ENCODE results near the gene GOT2.
"Not testable (repeated sequence)": the region's sequence is repeated elsewhere in the genome, so short reads cannot be mapped to it uniquely, and the experiment has no call there.

GOT2 gene

GRCh38 chr16:58733671-58734458 is at the start of gene GOT2:
TSS of gene GOT2 (minus strand) at chr16:58734316. CDS start at chr16:58734228, 88 bp downstream.
- no peak for DNase-seq (ENCODE audit: low read depth, low spot score)
- peak within 1 kb of the TSS; percentile 76 for H3K9ac ChIP-seq (ENCODE audit: insufficient read length)
- peak within 1 kb of the TSS; percentile 82 for H3K4me3 ChIP-seq
- H3K27ac ChIP-seq = no peak within 1 kb of the TSS
- H3K9me3 ChIP-seq (ENCODE audit: low read depth, low read length) = no peaks in the 10 kb centered on the region
- TF ChIP-seq POLR2AphosphoS5 (IDR thresholded peaks at IDR 0.05; ENCODE audit: borderline replicate concordance, low read depth, low read length) (peak; percentile 67; the same call in 1 of the 2 replicates), EZH2 (IDR thresholded peaks at IDR 0.05) (no peak), FOXP2 (optimal IDR thresholded peaks at IDR 0.05; ENCODE audit: control extremely low read depth, extremely low read length, insufficient read depth) (no peak)
- no peaks in the 10 kb centered on the region for H3K36me3 ChIP-seq (ENCODE audit: insufficient read depth, low read length)

- DNase-seq (ENCODE audit: low read depth, low spot score); H3K27ac ChIP-seq; H3K36me3 ChIP-seq (ENCODE audit: insufficient read depth, low read length); H3K4me3 ChIP-seq; H3K9ac ChIP-seq (ENCODE audit: insufficient read length); H3K9me3 ChIP-seq (ENCODE audit: low read depth, low read length): not testable (repeated sequence)
Observed at GRCh38 chr16:58779291-58779690, 45.2 kb upstream of the GOT2 start.

GRCh38 chr16:58773870-58774269 is 39.8 kb upstream of the GOT2 start:
- Histone ChIP-seq H3K36me3 (ENCODE audit: insufficient read depth, low read length) (no peaks in the 10 kb centered on the region), H3K9ac (ENCODE audit: insufficient read length) (no peak overlapping the region), H3K27ac (no peak overlapping the region), H3K4me3 (no peak overlapping the region), H3K9me3 (ENCODE audit: low read depth, low read length) (no peaks in the 10 kb centered on the region)
- DNase-seq (ENCODE audit: low read depth, low spot score) = no peak
- TF ChIP-seq FOXP2 (optimal IDR thresholded peaks at IDR 0.05; ENCODE audit: control extremely low read depth, extremely low read length, insufficient read depth) (no peak), POLR2AphosphoS5 (IDR thresholded peaks at IDR 0.05; ENCODE audit: borderline replicate concordance, low read depth, low read length) (no peak)

- Histone ChIP-seq H3K4me3 (no peak overlapping the region), H3K9ac (ENCODE audit: insufficient read length) (no peak overlapping the region), H3K9me3 (ENCODE audit: low read depth, low read length) (no peaks in the 10 kb centered on the region), H3K36me3 (ENCODE audit: insufficient read depth, low read length) (no peaks in the 10 kb centered on the region), H3K27ac (no peak overlapping the region)
- no peak for TF ChIP-seq FOXP2 (optimal IDR thresholded peaks at IDR 0.05; ENCODE audit: control extremely low read depth, extremely low read length, insufficient read depth)
- TF ChIP-seq POLR2AphosphoS5 (IDR thresholded peaks at IDR 0.05; ENCODE audit: borderline replicate concordance, low read depth, low read length) = no peak
- no peak for TF ChIP-seq EZH2 (IDR thresholded peaks at IDR 0.05)
- DNase-seq (ENCODE audit: low read depth, low spot score) = no peak
Observed at GRCh38 chr16:58768145-58768544, 34.0 kb upstream of the GOT2 start.

GRCh38 chr16:58767581-58767980 is 33.5 kb upstream of the GOT2 start:
- Histone ChIP-seq H3K27ac (no peak overlapping the region), H3K9me3 (ENCODE audit: low read depth, low read length) (no peaks in the 10 kb centered on the region), H3K4me3 (no peak overlapping the region), H3K36me3 (ENCODE audit: insufficient read depth, low read length) (no peaks in the 10 kb centered on the region), H3K9ac (ENCODE audit: insufficient read length) (no peak overlapping the region)
- no peak for TF ChIP-seq FOXP2 (optimal IDR thresholded peaks at IDR 0.05; ENCODE audit: control extremely low read depth, extremely low read length, insufficient read depth)
- no peak for TF ChIP-seq POLR2AphosphoS5 (IDR thresholded peaks at IDR 0.05; ENCODE audit: borderline replicate concordance, low read depth, low read length)
- TF ChIP-seq EZH2 (IDR thresholded peaks at IDR 0.05) = no peak
- DNase-seq (ENCODE audit: low read depth, low spot score) = no peak

GRCh38 chr16:58756650-58757332 is 22.7 kb upstream of the GOT2 start:
- Histone ChIP-seq H3K9me3 (ENCODE audit: low read depth, low read length) (no peaks in the 10 kb centered on the region), H3K4me3 (no peak overlapping the region), H3K9ac (ENCODE audit: insufficient read length) (no peak overlapping the region), H3K36me3 (ENCODE audit: insufficient read depth, low read length) (no peaks in the 10 kb centered on the region), H3K27ac (no peak overlapping the region)
- TF ChIP-seq POLR2AphosphoS5 (IDR thresholded peaks at IDR 0.05; ENCODE audit: borderline replicate concordance, low read depth, low read length) = no peak
- TF ChIP-seq EZH2 (IDR thresholded peaks at IDR 0.05) = no peak
- TF ChIP-seq FOXP2 (optimal IDR thresholded peaks at IDR 0.05; ENCODE audit: control extremely low read depth, extremely low read length, insufficient read depth) = no peak
- no peak for DNase-seq (ENCODE audit: low read depth, low spot score)

GRCh38 chr16:58755989-58756649 is 22.0 kb upstream of the GOT2 start:
- no peak for DNase-seq (ENCODE audit: low read depth, low spot score)
- H3K36me3 ChIP-seq (ENCODE audit: insufficient read depth, low read length) = no peaks in the 10 kb centered on the region
- no peak overlapping the region for H3K4me3 ChIP-seq
- H3K27ac ChIP-seq = no peak overlapping the region
- H3K9ac ChIP-seq (ENCODE audit: insufficient read length) = no peak overlapping the region
- TF ChIP-seq EZH2 (IDR thresholded peaks at IDR 0.05) (no peak), FOXP2 (optimal IDR thresholded peaks at IDR 0.05; ENCODE audit: control extremely low read depth, extremely low read length, insufficient read depth) (no peak), POLR2AphosphoS5 (IDR thresholded peaks at IDR 0.05; ENCODE audit: borderline replicate concordance, low read depth, low read length) (no peak)
- no peaks in the 10 kb centered on the region for H3K9me3 ChIP-seq (ENCODE audit: low read depth, low read length)

- no peak for DNase-seq (ENCODE audit: low read depth, low spot score)
- H3K36me3 ChIP-seq (ENCODE audit: insufficient read depth, low read length) = no peaks in the 10 kb centered on the region
Observed at GRCh38 chr16:58753711-58754134, 19.6 kb upstream of the GOT2 start.

More at GRCh38 chr16:58753711-58754134, 19.6 kb upstream of the GOT2 start:
- no peaks in the 10 kb centered on the region for H3K9me3 ChIP-seq (ENCODE audit: low read depth, low read length)
- no peak overlapping the region for H3K4me3 ChIP-seq
- TF ChIP-seq FOXP2 (optimal IDR thresholded peaks at IDR 0.05; ENCODE audit: control extremely low read depth, extremely low read length, insufficient read depth) (no peak), EZH2 (IDR thresholded peaks at IDR 0.05) (no peak), POLR2AphosphoS5 (IDR thresholded peaks at IDR 0.05; ENCODE audit: borderline replicate concordance, low read depth, low read length) (no peak)
- H3K27ac ChIP-seq = no peak overlapping the region
- H3K9ac ChIP-seq (ENCODE audit: insufficient read length) = no peak overlapping the region
